ENCODE results near the gene VPS25.
"Not testable (repeated sequence)": the region's sequence is repeated elsewhere in the genome, so short reads cannot be mapped to it uniquely, and the experiment has no call there.

Gene VPS25

DNA sequence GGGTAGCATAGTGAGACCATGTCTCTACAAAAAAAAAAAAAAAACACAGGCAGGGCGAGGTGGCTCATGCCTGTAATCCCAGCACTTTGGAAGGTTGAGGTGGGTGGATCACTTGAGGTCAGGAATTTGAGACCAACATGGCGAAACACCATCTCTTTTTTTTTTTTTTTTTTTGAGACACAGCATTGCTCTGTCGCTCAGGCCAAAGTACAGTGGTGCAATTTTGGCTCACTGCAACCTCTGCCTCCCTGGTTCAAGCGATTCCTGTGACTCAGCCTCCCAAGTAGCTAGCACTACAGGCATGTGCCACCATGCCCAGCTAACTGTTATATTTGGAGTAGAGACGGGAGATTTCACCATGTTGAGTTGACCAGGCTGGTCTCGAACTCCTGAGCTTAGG lies 7.1 kb upstream of the VPS25 start:
- DNase-seq (ENCODE audit: low read depth, low spot score) = no peak
- no peak overlapping the region for H3K4me3 ChIP-seq (ENCODE audit: low read length)

DNA sequence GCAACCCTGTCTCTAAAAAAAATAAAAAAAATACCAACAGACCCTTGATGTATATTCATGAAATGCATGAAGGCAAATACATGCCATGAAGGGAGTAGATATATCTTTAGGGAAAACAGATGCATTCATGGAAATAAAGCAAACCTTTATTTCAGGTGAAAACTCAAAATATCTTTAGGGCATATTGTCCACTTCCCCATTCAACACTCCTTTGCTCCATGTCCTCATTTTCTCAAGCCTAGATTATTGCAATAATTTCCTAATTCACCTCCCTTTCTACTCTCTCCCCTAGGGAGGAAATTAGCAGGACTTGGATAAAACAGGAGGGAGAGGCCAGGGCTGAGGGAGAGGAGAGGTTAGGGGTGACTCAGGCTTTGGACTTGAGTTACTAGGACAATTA lies 5.7 kb upstream of the VPS25 start:
- no peak for DNase-seq (ENCODE audit: low read depth, low spot score)
- no peak overlapping the region for H3K4me3 ChIP-seq (ENCODE audit: low read length)

DNA sequence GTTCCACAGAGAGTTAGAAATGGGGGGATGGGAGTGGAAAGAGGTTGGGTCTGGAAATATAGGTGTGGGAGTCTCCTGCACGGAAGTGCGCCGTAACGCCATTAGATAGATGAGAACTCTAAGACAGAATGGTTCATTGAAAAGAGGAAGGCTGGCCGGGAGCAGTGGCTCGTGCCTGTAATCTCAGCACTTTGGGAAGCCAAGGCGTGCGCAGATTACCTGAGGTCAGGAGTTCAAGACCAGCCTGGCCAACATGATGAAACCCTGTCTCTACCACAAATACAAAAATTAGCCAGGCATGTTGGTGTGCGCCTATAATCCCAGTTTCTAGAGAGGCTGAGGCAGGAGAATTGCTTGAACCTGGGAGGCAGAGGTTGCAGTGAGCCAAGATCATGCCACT lies 5.2 kb upstream of the VPS25 start:
- not testable (repeated sequence) for H3K4me3 ChIP-seq (ENCODE audit: low read length); DNase-seq (ENCODE audit: low read depth, low spot score)

DNA sequence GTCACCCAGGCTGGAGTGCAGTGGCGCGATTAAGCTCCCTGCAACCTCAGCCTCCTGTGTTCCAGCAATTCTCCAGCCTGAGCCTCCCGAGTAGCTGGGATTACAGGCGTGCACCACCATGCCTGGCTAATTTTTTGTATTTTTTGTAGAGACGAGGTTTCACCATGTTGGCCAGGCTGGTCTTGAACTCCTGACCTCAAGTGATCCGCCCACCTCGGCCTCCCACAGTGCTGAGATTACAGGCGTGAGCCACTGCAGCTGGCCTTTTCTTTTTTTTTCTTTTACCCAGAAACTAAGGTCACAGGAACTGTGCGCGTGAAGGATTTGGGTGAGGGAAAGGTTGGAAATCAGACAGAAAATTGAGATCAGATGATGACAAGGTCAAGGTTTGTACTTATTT lies 3.3 kb upstream of the VPS25 start:
- not testable (repeated sequence) for DNase-seq (ENCODE audit: low read depth, low spot score); H3K4me3 ChIP-seq (ENCODE audit: low read length)

DNA sequence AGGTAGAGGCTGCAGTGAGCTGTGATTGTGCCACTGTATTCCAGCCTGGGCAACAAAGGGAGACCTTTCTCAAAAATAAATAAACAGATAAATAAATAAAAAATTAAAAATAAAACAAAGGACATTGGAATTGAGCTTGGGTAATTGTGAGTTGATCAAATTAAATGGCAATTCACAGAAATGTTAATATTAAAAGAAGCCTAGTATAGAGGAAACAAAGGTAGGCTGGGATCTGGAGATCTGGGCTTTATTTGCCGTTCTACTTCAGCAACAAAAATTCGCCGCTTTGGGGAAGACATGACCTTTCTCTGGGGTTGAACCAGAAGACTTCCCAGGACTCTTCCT lies 332 bp upstream of the VPS25 start:
- H3K4me3 ChIP-seq (ENCODE audit: low read length) = peak overlapping the region; percentile 99
- no peak for DNase-seq (ENCODE audit: low read depth, low spot score)

DNA sequence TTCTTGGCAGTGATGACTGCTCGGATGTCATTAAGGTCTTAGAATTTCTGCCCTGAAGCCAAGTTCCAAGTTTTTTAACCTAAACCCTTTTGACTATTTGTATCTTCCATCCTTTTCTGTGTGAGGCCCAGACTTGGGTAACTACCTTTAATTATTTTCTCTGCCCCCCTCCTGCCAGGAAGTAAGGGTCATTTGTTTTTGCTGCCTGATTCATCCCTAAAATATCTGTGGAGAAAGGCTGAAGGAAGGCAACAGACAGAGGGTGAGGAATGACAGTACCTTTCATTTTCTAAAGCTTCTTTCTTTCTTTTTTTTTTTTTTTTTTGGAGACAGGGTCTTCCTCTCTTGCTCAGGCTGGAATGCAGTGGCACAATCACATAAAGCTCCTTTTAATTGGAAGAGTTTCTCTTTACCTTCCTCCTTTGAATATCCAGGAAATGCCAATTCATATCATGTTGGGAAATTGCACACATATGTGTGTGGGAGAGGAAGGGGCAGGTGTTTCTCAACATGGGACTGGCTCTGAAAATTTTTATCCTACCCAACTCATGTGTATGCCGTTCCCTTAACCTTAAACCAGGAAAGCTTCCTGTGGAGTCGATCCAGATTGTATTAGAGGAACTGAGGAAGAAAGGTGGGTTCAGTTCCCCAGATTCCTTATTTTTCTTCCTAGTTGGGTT lies 957 bp downstream of the VPS25 start:
- peak overlapping the region; percentile 99 for H3K4me3 ChIP-seq (ENCODE audit: low read length)
- no peak for DNase-seq (ENCODE audit: low read depth, low spot score)

DNA sequence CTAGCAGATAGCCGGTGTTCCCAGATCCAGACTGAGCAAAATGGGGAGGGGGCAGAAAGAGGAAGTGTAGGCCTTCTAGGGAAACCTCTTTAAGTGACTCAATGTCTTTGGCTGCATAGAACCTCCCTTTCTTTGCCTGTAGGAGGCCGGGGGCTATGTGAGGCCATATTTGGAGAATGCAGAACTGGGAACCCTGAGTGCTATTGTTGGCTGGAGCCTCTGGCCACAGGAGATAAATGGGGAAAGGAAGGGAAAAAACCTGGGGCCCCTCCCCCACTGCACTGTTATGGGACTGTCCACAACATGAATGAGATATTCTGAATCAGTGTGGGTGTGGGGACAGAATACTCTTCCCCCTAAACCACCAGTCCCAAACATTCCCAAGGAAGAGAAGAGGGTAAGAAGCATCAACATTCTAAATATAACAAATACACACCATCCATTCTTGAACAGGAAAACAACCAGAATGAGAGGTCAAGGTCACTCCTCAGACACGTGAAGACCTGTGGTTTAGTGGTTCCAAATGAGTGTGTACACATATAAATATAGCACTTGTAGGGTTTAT lies 2.4 kb downstream of the VPS25 start:
- DNase-seq (ENCODE audit: low read depth, low spot score) = no peak
- no peak overlapping the region for H3K4me3 ChIP-seq (ENCODE audit: low read length)

DNA sequence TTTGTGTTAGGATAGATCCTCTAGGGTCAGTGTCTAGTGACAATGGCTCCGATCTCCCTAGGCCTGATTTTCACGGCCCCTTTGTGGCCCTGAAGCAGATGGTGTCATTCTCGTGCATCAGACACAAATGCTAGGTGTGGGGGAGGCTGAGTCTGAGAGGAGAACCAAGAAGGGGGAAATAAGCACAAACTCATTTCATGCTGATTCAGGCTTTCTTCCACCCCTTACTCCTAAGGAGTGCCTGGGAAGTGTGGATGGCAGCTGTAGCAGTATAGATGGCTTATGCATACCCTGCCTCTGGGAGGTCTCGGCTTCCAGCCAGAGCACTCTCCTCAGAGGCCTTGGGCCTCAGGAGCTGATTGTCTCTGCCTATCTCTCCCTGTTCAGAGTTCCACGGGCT lies 5.3 kb downstream of the VPS25 start:
- H3K4me3 ChIP-seq (ENCODE audit: low read length) = no peak overlapping the region
- no peak for DNase-seq (ENCODE audit: low read depth, low spot score)

- no peak overlapping the region for H3K4me3 ChIP-seq (ENCODE audit: low read length)
- no peak for DNase-seq (ENCODE audit: low read depth, low spot score)
These were observed 6.2 kb downstream of the VPS25 start for GRCh38 chr17:42779304-42779935.

- no peak for DNase-seq (ENCODE audit: low read depth, low spot score)
- no peak within 1 kb of the TSS for H3K4me3 ChIP-seq (ENCODE audit: low read length)
These were observed 6.9 kb downstream of the VPS25 start, which contains the start of gene WNK4 for GRCh38 chr17:42779936-42780850. WNK4 (plus strand) TSS chr17:42780610; CDS start chr17:42780699, 89 bp downstream.

DNA sequence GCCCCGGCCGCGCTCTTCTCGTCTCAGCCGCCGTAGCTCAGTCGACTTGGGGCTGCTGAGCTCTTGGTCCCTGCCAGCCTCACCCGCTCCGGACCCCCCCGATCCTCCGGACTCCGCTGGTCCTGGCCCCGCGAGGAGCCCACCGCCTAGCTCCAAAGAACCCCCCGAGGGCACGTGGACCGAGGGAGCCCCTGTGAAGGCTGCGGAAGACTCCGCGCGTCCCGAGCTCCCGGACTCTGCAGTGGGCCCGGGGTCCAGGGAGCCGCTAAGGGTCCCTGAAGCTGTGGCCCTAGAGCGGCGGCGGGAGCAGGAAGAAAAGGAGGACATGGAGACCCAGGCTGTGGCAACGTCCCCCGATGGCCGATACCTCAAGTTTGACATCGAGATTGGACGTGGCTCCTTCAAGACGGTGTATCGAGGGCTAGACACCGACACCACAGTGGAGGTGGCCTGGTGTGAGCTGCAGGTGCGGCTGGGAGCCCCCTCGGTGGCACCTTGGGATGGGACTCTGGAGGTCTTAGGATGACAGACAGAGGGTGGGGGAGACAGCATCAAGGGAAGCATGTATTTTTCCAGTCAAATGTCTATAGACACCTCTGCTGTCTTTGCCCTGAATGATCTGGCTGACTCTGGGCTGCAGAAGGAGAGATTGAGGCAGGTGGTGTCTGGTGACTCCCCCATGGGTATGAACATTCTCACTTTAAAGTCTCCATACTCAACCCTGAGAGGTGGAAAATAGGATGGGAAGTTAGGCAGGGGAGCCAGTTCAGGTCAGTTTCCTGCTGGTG lies 7.8 kb downstream of the VPS25 start:
- no peak overlapping the region for H3K4me3 ChIP-seq (ENCODE audit: low read length)
- no peak for DNase-seq (ENCODE audit: low read depth, low spot score)

- H3K4me3 ChIP-seq (ENCODE audit: low read length) = no peak overlapping the region
- DNase-seq (ENCODE audit: low read depth, low spot score) = no peak
These were observed 8.5 kb downstream of the VPS25 start for GRCh38 chr17:42781639-42782165.

DNA sequence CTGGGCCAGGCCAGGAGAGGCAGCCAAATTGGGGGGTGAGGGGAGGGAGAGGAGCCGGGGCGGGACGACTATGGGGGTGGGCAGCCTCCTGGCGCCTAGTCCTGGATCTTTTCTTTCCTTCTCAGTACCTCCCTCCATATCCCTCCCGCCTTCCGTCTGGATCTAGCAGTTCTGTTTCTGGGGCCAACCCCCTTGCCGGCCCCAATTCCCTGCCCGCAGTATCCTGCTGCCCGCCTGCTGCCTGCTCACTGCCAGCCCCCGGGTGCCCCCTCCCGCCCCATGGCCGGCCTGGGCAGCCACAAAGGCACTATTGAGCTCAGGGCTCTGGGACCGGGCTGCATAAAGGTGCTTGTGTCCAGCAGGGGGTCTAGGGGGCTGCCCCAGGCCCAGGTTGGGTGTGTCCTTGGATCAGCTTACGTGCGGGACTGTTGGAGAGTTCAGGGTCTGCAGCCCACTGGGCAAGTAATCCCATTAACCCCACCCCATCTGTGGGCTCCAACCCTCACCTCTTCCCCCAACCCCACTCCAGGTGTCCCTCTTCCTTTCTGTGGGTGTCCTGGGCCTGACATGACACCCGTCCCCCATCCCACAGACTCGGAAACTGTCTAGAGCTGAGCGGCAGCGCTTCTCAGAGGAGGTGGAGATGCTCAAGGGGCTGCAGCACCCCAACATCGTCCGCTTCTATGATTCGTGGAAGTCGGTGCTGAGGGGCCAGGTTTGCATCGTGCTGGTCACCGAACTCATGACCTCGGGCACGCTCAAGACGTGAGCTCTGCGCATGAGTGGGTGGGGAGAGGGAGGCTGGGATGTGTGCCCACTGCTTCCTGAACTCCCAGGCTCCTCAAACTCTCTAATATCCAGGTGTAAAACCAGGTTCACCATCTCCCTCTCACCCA lies 9.2 kb downstream of the VPS25 start:
- DNase-seq (ENCODE audit: low read depth, low spot score) = no peak
- no peak overlapping the region for H3K4me3 ChIP-seq (ENCODE audit: low read length)

DNA sequence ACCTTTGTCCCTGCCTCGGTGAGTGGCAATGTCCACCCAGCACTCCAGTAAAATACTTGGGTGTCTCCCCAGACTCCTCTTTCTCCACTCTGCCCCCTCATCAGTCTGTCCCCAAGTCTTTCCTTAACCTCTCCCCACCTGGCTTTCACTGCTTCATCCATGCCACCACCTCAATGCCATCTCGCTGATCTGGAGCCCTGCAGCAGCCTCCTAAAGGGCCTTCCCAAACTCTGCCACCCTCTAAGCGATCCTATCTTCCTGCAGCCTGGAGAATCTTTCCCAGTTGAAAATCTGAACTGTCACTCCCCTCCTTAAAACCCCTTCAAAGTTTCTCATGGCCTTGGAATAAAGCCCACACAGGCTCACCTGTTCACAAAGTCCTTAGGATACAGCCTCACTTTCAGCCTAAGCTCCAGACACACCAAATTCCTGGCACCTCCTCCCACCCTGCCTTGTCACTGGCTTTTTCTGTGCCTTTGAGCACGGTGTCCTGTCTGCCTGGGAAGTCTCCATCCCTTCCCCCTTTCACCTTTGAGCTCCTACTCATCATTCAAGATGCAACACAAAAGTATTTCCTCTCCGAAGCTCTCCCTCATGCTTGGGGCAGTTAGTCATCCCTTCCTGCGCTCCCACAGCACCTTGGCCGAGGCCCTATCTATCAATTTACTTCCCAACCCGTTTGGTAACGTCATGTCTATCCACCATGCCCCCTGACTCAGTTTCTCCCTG lies 10.0 kb downstream of the VPS25 start:
- H3K4me3 ChIP-seq (ENCODE audit: low read length) = no peak overlapping the region
- no peak for DNase-seq (ENCODE audit: low read depth, low spot score)

GRCh38 chr17:42783791-42784138 lies 10.5 kb downstream of the VPS25 start:
- H3K4me3 ChIP-seq (ENCODE audit: low read length) = no peak overlapping the region
- no peak for DNase-seq (ENCODE audit: low read depth, low spot score)

DNA sequence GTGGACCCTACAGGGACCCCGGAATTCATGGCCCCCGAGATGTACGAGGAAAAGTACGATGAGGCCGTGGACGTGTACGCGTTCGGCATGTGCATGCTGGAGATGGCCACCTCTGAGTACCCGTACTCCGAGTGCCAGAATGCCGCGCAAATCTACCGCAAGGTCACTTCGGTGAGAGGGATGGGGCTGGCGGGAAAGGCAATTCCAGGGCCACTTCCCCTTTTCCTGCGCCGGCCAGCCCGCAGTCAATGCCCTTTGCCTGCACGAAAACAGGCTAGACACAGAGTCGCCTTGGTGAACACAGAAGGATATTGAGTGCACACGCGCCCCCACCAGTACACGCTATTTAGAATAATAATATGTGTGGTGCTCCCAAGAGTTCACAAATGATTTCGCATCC lies 11.2 kb downstream of the VPS25 start:
- DNase-seq (ENCODE audit: low read depth, low spot score) = no peak
- H3K4me3 ChIP-seq (ENCODE audit: low read length) = no peak overlapping the region

DNA sequence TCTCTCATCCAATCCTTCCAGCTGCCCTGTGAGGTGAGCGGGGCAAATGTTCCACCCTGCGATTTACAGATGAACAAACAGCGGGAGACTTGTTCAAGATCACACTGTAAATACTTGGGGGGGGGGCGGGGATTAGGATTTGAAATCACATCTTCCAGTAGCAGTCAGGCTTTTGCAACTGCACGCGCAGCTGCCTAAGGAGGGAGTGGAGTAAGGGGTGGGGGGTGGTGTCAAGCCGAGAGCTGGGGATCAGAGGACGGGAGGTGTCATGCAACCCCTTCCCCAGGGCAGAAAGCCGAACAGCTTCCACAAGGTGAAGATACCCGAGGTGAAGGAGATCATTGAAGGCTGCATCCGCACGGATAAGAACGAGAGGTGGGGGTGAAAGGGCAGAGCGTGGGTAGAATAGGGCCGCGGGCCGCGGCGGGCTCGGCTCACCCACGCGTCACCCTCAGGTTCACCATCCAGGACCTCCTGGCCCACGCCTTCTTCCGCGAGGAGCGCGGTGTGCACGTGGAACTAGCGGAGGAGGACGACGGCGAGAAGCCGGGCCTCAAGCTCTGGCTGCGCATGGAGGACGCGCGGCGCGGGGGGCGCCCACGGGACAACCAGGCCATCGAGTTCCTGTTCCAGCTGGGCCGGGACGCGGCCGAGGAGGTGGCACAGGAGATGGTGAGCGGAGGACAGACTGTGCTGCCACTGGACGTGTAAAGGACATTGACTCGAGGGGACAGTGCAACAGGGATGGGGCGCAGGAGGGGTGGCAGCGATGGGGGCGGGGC lies 11.8 kb downstream of the VPS25 start:
- no peak overlapping the region for H3K4me3 ChIP-seq (ENCODE audit: low read length)
- DNase-seq (ENCODE audit: low read depth, low spot score) = no peak
